CD4-positive, alpha-beta T cell treated with Interleukin-17A for 1 hour (primary cell): ENCODE measurements around the gene TSPAN9.

Experiments
- DNase-seq: peaks from one replicate; pipeline ENCODE4 v3.0.0-alpha.2; 2020

TSPAN9 gene

GRCh38 chr12:3326156-3326849 is 249.1 kb downstream of the TSPAN9 start:
- DNase-seq = no peak

GRCh38 chr12:3326850-3327780 is 249.9 kb downstream of the TSPAN9 start:
- no peak for DNase-seq

- DNase-seq = no peak
Measured at GRCh38 chr12:3328081-3328480, 250.9 kb downstream of the TSPAN9 start.

- no peak for DNase-seq
Measured at GRCh38 chr12:3328571-3328970, 251.4 kb downstream of the TSPAN9 start.

GRCh38 chr12:3329361-3329760 is 252.2 kb downstream of the TSPAN9 start:
- DNase-seq = no peak

- DNase-seq = no peak
Measured at GRCh38 chr12:3330976-3331510, 253.9 kb downstream of the TSPAN9 start.

GRCh38 chr12:3332188-3332587 is 255.0 kb downstream of the TSPAN9 start:
- DNase-seq = no peak

- DNase-seq = no peak
Measured at GRCh38 chr12:3333583-3333982, 256.4 kb downstream of the TSPAN9 start.

- no peak for DNase-seq
Measured at GRCh38 chr12:3333991-3334391, 256.8 kb downstream of the TSPAN9 start.

- no peak for DNase-seq
Measured at GRCh38 chr12:3335078-3335487, 257.9 kb downstream of the TSPAN9 start.
